ENCODE measurements around the gene COL4A2.

Gene COL4A2

DNA sequence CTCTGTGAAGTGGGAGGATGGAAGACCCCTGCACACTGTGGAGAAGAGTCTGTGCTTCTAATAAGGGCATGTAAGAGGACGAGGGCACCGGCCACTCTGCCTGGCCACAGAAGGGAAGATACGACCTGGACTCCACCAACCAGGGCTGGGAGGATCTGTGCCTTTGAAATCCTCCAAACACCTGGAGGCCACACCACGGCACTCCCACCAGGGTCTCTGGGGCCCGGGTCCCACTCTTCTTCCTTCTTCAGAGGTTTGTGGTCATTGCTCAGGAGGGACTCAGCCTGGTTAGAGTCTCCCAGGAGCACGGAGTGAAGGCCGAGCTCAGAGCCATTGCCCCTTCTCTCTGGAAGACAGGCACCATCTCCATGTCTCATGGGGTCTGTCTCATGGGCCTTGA, 212.4 kb downstream of the COL4A2 start (continued):
- TF ChIP-seq, protein P1, sequence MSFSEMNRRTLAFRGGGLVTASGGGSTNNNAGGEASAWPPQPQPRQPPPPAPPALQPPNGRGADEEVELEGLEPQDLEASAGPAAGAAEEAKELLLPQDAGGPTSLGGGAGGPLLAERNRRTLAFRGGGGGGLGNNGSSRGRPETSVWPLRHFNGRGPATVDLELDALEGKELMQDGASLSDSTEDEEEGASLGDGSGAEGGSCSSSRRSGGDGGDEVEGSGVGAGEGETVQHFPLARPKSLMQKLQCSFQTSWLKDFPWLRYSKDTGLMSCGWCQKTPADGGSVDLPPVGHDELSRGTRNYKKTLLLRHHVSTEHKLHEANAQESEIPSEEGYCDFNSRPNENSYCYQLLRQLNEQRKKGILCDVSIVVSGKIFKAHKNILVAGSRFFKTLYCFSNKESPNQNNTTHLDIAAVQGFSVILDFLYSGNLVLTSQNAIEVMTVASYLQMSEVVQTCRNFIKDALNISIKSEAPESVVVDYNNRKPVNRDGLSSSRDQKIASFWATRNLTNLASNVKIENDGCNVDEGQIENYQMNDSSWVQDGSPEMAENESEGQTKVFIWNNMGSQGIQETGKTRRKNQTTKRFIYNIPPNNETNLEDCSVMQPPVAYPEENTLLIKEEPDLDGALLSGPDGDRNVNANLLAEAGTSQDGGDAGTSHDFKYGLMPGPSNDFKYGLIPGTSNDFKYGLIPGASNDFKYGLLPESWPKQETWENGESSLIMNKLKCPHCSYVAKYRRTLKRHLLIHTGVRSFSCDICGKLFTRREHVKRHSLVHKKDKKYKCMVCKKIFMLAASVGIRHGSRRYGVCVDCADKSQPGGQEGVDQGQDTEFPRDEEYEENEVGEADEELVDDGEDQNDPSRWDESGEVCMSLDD (tag by site-specific recombination; IDR thresholded peaks at IDR 0.05) = no peak
- TF ChIP-seq SETDB1 (IDR thresholded peaks at IDR 0.05; ENCODE audit: insufficient read length, low read length) (no peak), ZNF707 (tag by site-specific recombination; IDR thresholded peaks at IDR 0.05) (no peak)

DNA sequence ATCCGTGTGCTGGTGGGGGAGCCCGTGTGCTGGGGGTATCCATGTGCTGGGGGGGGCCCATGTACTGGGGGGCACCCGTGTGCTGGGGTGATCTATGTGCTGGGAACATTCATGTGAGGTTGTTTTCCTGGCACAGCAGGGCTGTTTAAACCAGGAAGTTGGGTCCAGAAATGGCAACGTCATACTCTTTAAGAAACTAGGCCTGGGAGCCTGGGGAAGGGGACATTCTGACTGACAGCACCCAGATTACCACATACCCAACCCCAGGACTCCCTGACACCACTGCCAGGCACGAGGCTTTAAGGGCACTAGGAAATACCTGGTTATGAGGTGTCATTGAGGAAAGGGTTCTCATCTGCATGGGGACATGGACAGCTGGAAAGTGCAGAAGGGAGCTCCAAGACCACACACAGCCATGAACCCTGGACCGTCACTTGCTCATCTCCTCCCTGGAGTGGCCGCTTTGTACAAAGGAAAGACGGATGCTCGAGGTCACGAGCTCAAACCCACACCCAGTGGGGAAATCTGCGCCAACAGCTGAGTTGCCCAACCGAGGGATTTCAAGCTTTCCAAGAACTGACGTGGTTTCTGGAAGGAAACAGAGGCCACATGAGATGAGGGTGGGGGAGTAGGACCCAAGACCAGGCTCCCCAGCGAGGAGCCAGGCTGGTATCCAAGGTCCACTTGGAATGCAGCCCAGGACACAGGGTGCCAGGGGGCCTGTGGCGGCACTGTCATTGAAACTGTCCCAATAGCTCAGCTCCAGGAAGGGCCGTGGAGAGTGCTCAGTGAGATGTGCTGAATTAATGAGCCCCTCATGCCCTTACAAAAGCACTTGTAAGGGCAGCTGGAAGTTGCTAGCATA, 213.6 kb downstream of the COL4A2 start:
- Histone ChIP-seq H3K27ac (ENCODE audit: extremely low read depth, low read depth, low read length) (no peak overlapping the region), H3K36me3 (ENCODE audit: control insufficient read depth in 2 of 2, insufficient read depth in 1 of 2, low read length in 2 of 2) (no peaks in the 10 kb centered on the region), H3K4me3 (ENCODE audit: low read depth, low read length) (no peak overlapping the region), H3K9me3 (ENCODE audit: control insufficient read depth, insufficient read depth, low read depth, low read length) (no peaks in the 10 kb centered on the region), H3K4me1 (ENCODE audit: control insufficient read depth, insufficient read depth, low read length) (no peaks in the 10 kb centered on the region)
- TF ChIP-seq, protein P2, sequence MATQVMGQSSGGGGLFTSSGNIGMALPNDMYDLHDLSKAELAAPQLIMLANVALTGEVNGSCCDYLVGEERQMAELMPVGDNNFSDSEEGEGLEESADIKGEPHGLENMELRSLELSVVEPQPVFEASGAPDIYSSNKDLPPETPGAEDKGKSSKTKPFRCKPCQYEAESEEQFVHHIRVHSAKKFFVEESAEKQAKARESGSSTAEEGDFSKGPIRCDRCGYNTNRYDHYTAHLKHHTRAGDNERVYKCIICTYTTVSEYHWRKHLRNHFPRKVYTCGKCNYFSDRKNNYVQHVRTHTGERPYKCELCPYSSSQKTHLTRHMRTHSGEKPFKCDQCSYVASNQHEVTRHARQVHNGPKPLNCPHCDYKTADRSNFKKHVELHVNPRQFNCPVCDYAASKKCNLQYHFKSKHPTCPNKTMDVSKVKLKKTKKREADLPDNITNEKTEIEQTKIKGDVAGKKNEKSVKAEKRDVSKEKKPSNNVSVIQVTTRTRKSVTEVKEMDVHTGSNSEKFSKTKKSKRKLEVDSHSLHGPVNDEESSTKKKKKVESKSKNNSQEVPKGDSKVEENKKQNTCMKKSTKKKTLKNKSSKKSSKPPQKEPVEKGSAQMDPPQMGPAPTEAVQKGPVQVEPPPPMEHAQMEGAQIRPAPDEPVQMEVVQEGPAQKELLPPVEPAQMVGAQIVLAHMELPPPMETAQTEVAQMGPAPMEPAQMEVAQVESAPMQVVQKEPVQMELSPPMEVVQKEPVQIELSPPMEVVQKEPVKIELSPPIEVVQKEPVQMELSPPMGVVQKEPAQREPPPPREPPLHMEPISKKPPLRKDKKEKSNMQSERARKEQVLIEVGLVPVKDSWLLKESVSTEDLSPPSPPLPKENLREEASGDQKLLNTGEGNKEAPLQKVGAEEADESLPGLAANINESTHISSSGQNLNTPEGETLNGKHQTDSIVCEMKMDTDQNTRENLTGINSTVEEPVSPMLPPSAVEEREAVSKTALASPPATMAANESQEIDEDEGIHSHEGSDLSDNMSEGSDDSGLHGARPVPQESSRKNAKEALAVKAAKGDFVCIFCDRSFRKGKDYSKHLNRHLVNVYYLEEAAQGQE (tag by site-specific recombination; IDR thresholded peaks at IDR 0.05) = no peak
- TF ChIP-seq ZSCAN16 (tag by site-specific recombination; IDR thresholded peaks at IDR 0.05) (no peak), ZNF175 (tag by site-specific recombination; IDR thresholded peaks at IDR 0.05) (no peak), ZNF239 (tag by site-specific recombination; IDR thresholded peaks at IDR 0.05) (no peak), ZNF548 (tag by site-specific recombination; IDR thresholded peaks at IDR 0.05) (no peak), SP2 (tag by site-specific recombination; IDR thresholded peaks at IDR 0.05) (no peak), ZNF610 (tag by site-specific recombination; IDR thresholded peaks at IDR 0.05; ENCODE audit: borderline replicate concordance) (no peak), SP7 (tag by site-specific recombination; IDR thresholded peaks at IDR 0.05) (no peak), ZEB2 (tag by site-specific recombination; IDR thresholded peaks at IDR 0.05) (no peak)
- ChIA-PET POLR2A (no interaction called here), CTCF (no interaction called here)

DNA sequence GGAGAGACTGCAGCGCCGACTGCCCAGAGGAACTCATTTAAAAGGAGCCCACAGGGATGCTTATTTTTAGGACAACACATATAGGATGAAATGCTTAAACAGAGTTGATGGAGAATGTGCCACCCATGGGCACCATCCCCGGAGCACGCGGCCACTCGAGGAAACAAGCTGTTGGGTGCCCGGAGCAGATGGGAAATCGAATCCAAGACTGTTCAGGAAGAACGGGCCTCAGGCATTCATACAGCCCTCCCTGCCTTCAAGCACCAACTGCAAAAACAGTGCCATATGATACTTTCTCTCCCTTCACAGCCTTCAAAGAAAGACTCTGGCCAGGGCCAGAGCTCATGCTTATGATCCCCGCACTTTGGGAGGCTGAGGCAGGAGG, 214.2 kb downstream of the COL4A2 start:
- POLR2A ChIA-PET = interaction anchor here (0.7 kb wide), 1 partner anchor 63 kb away, joined by 5 read pairs; no protein-coding TSS in a partner anchor
- H3K4me1 ChIP-seq (ENCODE audit: control insufficient read depth, insufficient read depth, low read length) = no peaks in the 10 kb centered on the region
- CTCF ChIA-PET = no interaction called here
- H3K27ac ChIP-seq (ENCODE audit: extremely low read depth, low read depth, low read length) = no peak overlapping the region
- H3K36me3 ChIP-seq (ENCODE audit: control insufficient read depth in 2 of 2, insufficient read depth in 1 of 2, low read length in 2 of 2) = no peaks in the 10 kb centered on the region
- no peaks in the 10 kb centered on the region for H3K9me3 ChIP-seq (ENCODE audit: control insufficient read depth, insufficient read depth, low read depth, low read length)
- TF ChIP-seq ZNF146 (tag by site-specific recombination; IDR thresholded peaks at IDR 0.05) (no peak), ZNF394 (tag by site-specific recombination; IDR thresholded peaks at IDR 0.05; ENCODE audit: borderline replicate concordance) (no peak), ZBTB21 (tag by site-specific recombination; IDR thresholded peaks at IDR 0.05) (no peak), ZNF560 (tag by site-specific recombination; IDR thresholded peaks at IDR 0.05; ENCODE audit: borderline replicate concordance) (no peak), MZF1 (tag by site-specific recombination; IDR thresholded peaks at IDR 0.05; ENCODE audit: borderline replicate concordance) (no peak), ZNF600 (tag by site-specific recombination; IDR thresholded peaks at IDR 0.05) (no peak), ZNF510 (tag by site-specific recombination; IDR thresholded peaks at IDR 0.05; ENCODE audit: insufficient replicate concordance) (no peak), ZBTB48 (tag by site-specific recombination; IDR thresholded peaks at IDR 0.05) (no peak), ZNF664 (tag by site-specific recombination; IDR thresholded peaks at IDR 0.05) (no peak)
- H3K4me3 ChIP-seq (ENCODE audit: low read depth, low read length) = no peak overlapping the region
